ENCODE measurements around the gene NSL1. TPM values are rescaled to one million over a fixed set of nuclear protein-coding genes. Genes with fewer than 3 reads are reported as not detected.

NSL1 gene
- total and polyA plus RNA-seq, 9 of the 15 experiments (the other 6 are each of a cell fraction or from before 2014, with no cell fraction given), result 53.5 to 108 (median 59.1) TPM

- no peak overlapping the region for H3K27ac ChIP-seq (ENCODE audit: extremely low read depth, low read depth, low read length)
- no peaks in the 10 kb centered on the region for H4K20me1 ChIP-seq (replicated peaks; ENCODE audit: control insufficient read depth, insufficient read depth, low read length)
- in situ Hi-C loops (cut with MboI) (no loop called here), intact Hi-C loops (cut with micrococcal nuclease) (no loop called here)
- no TSS peak for BruUV-seq (replicated peaks)
- no peak overlapping the region for H2AFZ ChIP-seq (ENCODE audit: low read depth, low read length)
- H3K9me3 ChIP-seq (replicated peaks; ENCODE audit: control insufficient read depth, insufficient read depth, low read depth, low read length), result peaks cover 9% of the 10 kb centered on the region
- DNase-seq (ENCODE audit: extremely low read depth in 1 of 4, low spot score in 3 of 4) (no peak), ATAC-seq (no peak), FAIRE-seq (no peak)
- H3K9me1 ChIP-seq (ENCODE audit: control insufficient read depth, insufficient read depth, low read length), result no peaks in the 10 kb centered on the region
- no peaks in the 10 kb centered on the region for H3K79me2 ChIP-seq (ENCODE audit: control insufficient read depth, insufficient read depth, low read length)
- H3K9ac ChIP-seq (ENCODE audit: insufficient read depth in 1 of 2, low read depth in 2 of 2, low read length in 2 of 2), result no peak overlapping the region
- H3K4me2 ChIP-seq (ENCODE audit: insufficient read depth, low read length), result no peak overlapping the region
- H3K4me1 ChIP-seq (replicated peaks in 1 of 2; ENCODE audit: control insufficient read depth in 2 of 2, insufficient read depth in 2 of 2, low read length in 2 of 2), result no peaks in the 10 kb centered on the region; a peak in 1 of 5 replicates
- 36% methylated on average over 4 of the region's 4 CpGs for WGBS (ENCODE audit: insufficient coverage, low coverage, missing lambda C conversion rate)
- CTCF ChIA-PET (ENCODE audit: low intra/inter-chr PET ratio), result no interaction called here
- H3K4me3 ChIP-seq, result no peak overlapping the region
- H3K36me3 ChIP-seq (ENCODE audit: control insufficient read depth, insufficient read depth, low read length), result no peaks in the 10 kb centered on the region
- 0 out of 5 replicates have a peak, but pooled peaks cover 0 to 4% of the 10 kb centered on the region in 2 experiments for H3K27me3 ChIP-seq (ENCODE audit: control insufficient read depth in 2 of 2, insufficient read depth in 2 of 2, low read length in 2 of 2)
- POLR2A ChIA-PET, result interaction anchor here (0.6 to 0.9 kb wide), 4 partner anchors 12 to 59 kb away, joined by 3 to 5 read pairs (median 3); partner anchors contain the start of gene FLVCR1
- TF ChIP-seq KAT8 (IDR thresholded peaks at IDR 0.05; ENCODE audit: low read depth) (no peak), MECOM (CRISPR knock-in tag; IDR thresholded peaks at IDR 0.05) (no peak), E2F1 (CRISPR knock-in tag; IDR thresholded peaks at IDR 0.05) (no peak), STAT6 (CRISPR knock-in tag; IDR thresholded peaks at IDR 0.05) (no peak), FIP1L1 (IDR thresholded peaks at IDR 0.05; ENCODE audit: low read depth, low read length, poor library complexity, severe bottlenecking) (no peak), SMARCA4 (IDR thresholded peaks at IDR 0.05) (no peak), EWSR1 (IDR thresholded peaks at IDR 0.05; ENCODE audit: borderline replicate concordance, low read depth, partially characterized antibody) (no peak), SMAD3 (CRISPR knock-in tag; conservative IDR thresholded peaks at IDR 0.05) (no peak), ZNF280B (CRISPR knock-in tag; IDR thresholded peaks at IDR 0.05) (no peak), BRF1 (IDR thresholded peaks at IDR 0.05; ENCODE audit: borderline replicate concordance, extremely low read depth, insufficient read length) (no peak), TEAD1 (CRISPR knock-in tag; IDR thresholded peaks at IDR 0.05) (no peak), JUN (IDR thresholded peaks at IDR 0.05; ENCODE audit: borderline replicate concordance, low read depth, low read length) (no peak), JUN (CRISPR knock-in tag; IDR thresholded peaks at IDR 0.05; ENCODE audit: borderline replicate concordance) (no peak), PTRF (tag; IDR thresholded peaks at IDR 0.05) (no peak), MBD2 (IDR thresholded peaks at IDR 0.05; ENCODE audit: borderline replicate concordance, low read depth) (no peak)
- TF ChIP-seq, protein P1, sequence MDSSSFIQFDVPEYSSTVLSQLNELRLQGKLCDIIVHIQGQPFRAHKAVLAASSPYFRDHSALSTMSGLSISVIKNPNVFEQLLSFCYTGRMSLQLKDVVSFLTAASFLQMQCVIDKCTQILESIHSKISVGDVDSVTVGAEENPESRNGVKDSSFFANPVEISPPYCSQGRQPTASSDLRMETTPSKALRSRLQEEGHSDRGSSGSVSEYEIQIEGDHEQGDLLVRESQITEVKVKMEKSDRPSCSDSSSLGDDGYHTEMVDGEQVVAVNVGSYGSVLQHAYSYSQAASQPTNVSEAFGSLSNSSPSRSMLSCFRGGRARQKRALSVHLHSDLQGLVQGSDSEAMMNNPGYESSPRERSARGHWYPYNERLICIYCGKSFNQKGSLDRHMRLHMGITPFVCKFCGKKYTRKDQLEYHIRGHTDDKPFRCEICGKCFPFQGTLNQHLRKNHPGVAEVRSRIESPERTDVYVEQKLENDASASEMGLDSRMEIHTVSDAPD (CRISPR knock-in tag; IDR thresholded peaks at IDR 0.05), result no peak
Observed at GRCh38 chr1:212827171-212827776, 35.7 kb upstream of the NSL1 start.

Data from K562 (cell line).